ENCODE measurements around the gene PADI3. TPM values are rescaled to one million over a fixed set of nuclear protein-coding genes. Genes with fewer than 3 reads are reported as not detected.
"Not testable (repeated sequence)": the region's sequence is repeated elsewhere in the genome, so short reads cannot be mapped to it uniquely, and the experiment has no call there.

PADI3 gene
- total and polyA plus RNA-seq, 12 donors: not detected

DNA sequence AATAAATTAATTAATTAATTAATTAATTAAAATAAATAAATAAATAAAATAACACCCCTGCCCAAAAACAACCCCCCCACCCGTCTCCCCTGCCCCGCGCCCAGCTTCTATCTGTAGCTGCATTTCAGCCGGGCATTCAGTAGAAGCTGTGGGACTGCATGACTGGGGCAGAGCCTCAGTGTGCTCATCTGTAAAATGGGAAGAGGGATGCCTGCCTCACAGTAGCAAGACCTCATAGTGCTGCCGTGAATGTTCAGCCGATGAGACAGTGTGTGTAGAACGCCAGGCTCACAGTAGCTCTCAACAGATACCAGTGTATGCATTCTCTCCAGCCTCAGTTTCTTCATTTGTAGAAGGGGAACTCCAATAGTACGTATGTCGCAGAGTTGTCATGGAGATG is 67.8 kb downstream of the PADI3 start:
- H3K27me3 ChIP-seq: peaks cover 6% of the 10 kb centered on the region
- no peak overlapping the region for H3K4me3 ChIP-seq
- H3K27ac ChIP-seq: no peak overlapping the region
- WGBS, 4 donors: 75 to 80% (median 79%) methylated on average over 9 of the region's 9 CpGs
- TF ChIP-seq POLR2A (IDR thresholded peaks at IDR 0.05) (no peak), CTCF (IDR thresholded peaks at IDR 0.05) (no peak)
- H3K36me3 ChIP-seq (replicated peaks in 1 of 2): no peaks in the 10 kb centered on the region
- no peaks in the 10 kb centered on the region for H3K9me3 ChIP-seq (replicated peaks in 1 of 3)
- intact Hi-C loops (cut with DNase I): no loop called here
- no peak for DNase-seq
- no peaks in the 10 kb centered on the region for H3K4me1 ChIP-seq (replicated peaks in 1 of 2)

DNA sequence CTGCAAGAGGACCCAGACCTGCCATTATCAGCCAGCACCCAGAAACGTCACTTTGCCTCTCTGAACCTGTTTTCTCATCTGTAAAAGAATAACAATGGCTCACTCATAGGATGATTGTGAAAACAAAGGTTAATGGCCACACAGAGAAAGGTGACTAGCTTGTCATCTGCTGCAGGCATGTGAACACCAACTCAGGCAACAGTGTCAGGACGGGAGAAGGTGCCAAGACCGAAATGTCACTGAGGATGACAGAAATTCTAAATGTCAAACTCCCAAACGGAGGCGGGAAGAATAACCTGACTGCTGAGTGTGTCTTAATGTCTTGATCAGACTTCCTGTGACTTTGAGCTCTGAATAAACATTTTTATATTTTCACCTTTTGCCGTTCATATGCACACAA is 69.4 kb downstream of the PADI3 start:
- Histone ChIP-seq H3K36me3 (replicated peaks in 1 of 2) (no peaks in the 10 kb centered on the region), H3K27ac (no peak overlapping the region), H3K4me1 (replicated peaks in 1 of 2) (no peaks in the 10 kb centered on the region), H3K4me3 (no peak overlapping the region), H3K9me3 (replicated peaks in 1 of 3) (no peaks in the 10 kb centered on the region), H3K27me3 (no peaks in the 10 kb centered on the region)
- DNase-seq: no peak
- WGBS, 4 donors: 41 to 52% (median 45%) methylated on average over 6 of the region's 6 CpGs
- TF ChIP-seq CTCF (IDR thresholded peaks at IDR 0.05) (no peak), POLR2A (IDR thresholded peaks at IDR 0.05) (no peak)
- intact Hi-C loops (cut with DNase I): no loop called here

DNA sequence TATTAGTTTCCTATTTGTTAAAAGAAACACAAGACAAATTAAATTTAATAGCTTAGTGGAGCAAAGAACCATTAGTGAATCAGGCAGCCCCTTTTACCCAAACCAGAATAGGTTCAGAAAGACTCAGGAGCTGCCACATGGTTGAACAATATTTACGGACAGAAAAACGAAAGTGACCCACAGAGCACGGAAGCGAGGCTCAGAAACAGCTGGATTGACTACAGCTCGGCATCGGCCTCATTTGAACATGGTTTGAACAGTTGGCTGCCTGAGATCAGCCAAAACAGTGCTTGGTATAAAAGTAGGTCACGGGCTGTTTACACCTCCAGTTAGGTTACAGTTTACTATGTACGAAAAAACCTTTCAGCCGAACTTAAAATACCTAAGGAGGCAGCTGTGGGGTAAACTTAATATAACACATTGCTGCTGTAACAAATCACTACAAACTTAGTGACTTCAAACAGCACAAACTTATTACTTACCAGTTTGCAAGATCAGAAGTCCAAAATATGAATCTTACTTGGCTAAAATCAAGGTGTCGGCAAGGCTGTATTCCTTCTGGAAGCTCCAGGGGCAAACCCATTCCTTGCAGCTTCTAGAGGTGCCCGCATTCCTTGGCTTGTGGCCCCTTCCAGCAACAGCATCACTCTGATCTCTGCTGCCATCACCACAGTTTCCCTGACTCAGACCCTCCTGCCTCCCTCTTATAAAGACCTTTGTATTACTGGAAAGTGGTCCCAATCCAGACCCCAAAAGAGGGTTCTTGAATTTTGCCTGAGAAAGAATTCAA is 70.9 kb downstream of the PADI3 start:
- no peak for TF ChIP-seq CTCF (IDR thresholded peaks at IDR 0.05)
- TF ChIP-seq POLR2A (IDR thresholded peaks at IDR 0.05): no peak
- no peak for DNase-seq
- Histone ChIP-seq H3K27ac (no peak overlapping the region), H3K36me3 (replicated peaks in 1 of 2) (no peaks in the 10 kb centered on the region), H3K9me3 (replicated peaks in 1 of 3) (no peaks in the 10 kb centered on the region), H3K27me3 (no peaks in the 10 kb centered on the region), H3K4me3 (no peak overlapping the region), H3K4me1 (replicated peaks in 1 of 2) (no peaks in the 10 kb centered on the region)
- intact Hi-C loops (cut with DNase I): no loop called here
- 86 to 91% (median 87%) methylated on average over 10 to 11 of the region's 11 CpGs for WGBS, 4 donors

DNA sequence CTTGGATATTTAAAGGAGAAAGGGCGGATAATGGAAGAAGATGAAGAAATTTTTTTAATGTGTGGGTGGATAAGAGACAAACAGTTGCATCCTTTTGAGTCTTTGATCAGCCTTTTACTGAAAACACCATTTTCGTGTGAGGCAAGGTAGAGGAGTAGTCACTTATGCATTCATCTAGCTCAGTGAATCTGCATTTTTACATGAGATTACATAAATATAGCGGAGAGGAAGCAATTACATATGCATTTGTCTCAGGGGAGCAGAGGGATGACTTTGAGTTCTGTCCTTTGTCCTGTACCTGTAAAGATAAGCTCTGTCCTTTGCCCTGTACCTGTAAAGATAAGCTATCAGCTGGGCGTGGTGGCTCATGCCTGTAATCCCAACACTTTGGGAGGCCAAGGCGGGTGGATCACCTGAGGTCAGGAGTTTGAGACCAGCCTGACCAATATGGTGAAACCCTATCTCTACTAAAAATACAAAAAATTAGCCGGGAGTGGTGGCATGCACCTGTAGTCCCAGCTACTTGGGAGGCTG is 73.0 kb downstream of the PADI3 start:
- H3K36me3 ChIP-seq (replicated peaks in 1 of 2); H3K4me1 ChIP-seq (replicated peaks in 1 of 2): not testable (repeated sequence)
- 69 to 80% (median 75%) methylated on average over 6 of the region's 6 CpGs for WGBS, 4 donors

GRCh38 chr1:17328855-17329254 is 80.0 kb downstream of the PADI3 start:
- Histone ChIP-seq H3K9me3 (replicated peaks in 1 of 3) (no peaks in the 10 kb centered on the region), H3K27me3 (peaks cover 10% of the 10 kb centered on the region), H3K27ac (no peak overlapping the region), H3K4me3 (no peak overlapping the region), H3K4me1 (replicated peaks in 1 of 2) (no peaks in the 10 kb centered on the region), H3K36me3 (replicated peaks in 1 of 2) (no peaks in the 10 kb centered on the region)
- DNase-seq: no peak
- 69 to 81% (median 71%) methylated on average over 5 of the region's 5 CpGs for WGBS, 4 donors
- TF ChIP-seq CTCF (IDR thresholded peaks at IDR 0.05) (no peak), POLR2A (IDR thresholded peaks at IDR 0.05) (no peak)
- intact Hi-C loops (cut with DNase I): no loop called here

More for the DNA sequence above, 73.0 kb downstream of the PADI3 start:
- DNase-seq; H3K27ac ChIP-seq; intact Hi-C loops (cut with DNase I); H3K4me3 ChIP-seq; H3K27me3 ChIP-seq; H3K9me3 ChIP-seq (replicated peaks in 1 of 3): not testable (repeated sequence)

All from adrenal gland (tissue), 12 donors.